ENCODE measurements around the gene FBXW7.

The FBXW7 gene

DNA sequence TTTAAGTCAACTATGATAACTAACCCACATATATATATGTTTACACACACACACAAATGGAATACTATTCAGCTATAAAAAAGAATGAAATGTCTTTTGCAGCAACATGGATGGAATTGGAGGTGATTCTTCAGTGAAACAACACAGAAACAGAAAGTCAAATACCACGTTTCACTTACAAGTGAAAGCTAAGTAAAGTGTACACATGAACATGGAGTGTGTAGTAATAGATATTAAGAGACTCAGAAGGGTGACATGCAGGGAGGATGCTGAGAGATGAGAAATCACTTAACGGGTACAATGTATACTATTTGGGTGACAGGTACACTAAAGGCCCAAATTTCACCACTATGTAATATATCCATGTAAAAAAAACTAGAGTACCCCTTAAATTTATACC is 146.5 kb downstream of the FBXW7 start:
- H3K36me3 Mint-ChIP-seq (ENCODE audit: low read depth): peaks cover 7% of the 10 kb centered on the region
- no peak overlapping the region for H3K27ac Mint-ChIP-seq
- H3K27me3 Mint-ChIP-seq (ENCODE audit: low read depth, poor library complexity): no peaks in the 10 kb centered on the region
- no peak overlapping the region for H3K4me3 Mint-ChIP-seq
- DNase-seq: no peak
- no peaks in the 10 kb centered on the region for H3K4me1 Mint-ChIP-seq
- TF ChIP-seq, protein P1, sequence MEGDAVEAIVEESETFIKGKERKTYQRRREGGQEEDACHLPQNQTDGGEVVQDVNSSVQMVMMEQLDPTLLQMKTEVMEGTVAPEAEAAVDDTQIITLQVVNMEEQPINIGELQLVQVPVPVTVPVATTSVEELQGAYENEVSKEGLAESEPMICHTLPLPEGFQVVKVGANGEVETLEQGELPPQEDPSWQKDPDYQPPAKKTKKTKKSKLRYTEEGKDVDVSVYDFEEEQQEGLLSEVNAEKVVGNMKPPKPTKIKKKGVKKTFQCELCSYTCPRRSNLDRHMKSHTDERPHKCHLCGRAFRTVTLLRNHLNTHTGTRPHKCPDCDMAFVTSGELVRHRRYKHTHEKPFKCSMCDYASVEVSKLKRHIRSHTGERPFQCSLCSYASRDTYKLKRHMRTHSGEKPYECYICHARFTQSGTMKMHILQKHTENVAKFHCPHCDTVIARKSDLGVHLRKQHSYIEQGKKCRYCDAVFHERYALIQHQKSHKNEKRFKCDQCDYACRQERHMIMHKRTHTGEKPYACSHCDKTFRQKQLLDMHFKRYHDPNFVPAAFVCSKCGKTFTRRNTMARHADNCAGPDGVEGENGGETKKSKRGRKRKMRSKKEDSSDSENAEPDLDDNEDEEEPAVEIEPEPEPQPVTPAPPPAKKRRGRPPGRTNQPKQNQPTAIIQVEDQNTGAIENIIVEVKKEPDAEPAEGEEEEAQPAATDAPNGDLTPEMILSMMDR (IDR thresholded peaks at IDR 0.05): no peak
- no peaks in the 10 kb centered on the region for H3K9me3 Mint-ChIP-seq

DNA sequence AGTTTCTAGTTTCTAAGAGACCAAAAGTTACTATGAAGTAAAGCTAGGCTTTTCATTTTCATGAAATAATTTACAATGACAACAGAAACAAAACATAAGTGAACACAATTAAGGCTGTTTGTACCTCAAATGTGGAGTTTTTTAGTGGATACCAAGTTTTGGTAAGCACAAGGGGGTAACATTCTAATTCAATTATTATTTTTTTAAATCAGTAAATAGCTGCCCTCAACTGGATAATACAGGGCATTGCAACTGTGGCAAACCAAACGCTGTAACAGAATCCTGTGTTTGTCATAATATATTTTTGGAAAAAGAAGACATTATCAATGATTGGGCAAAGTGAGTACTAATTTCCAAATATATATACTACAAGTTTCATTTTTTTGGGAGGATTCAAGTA is 150.3 kb downstream of the FBXW7 start:
- H3K27ac Mint-ChIP-seq: no peak overlapping the region
- TF ChIP-seq, protein P1 (IDR thresholded peaks at IDR 0.05): peak; percentile 64
- H3K4me1 Mint-ChIP-seq: peaks cover 5% of the 10 kb centered on the region
- no peaks in the 10 kb centered on the region for H3K9me3 Mint-ChIP-seq
- DNase-seq: no peak
- no peak overlapping the region for H3K4me3 Mint-ChIP-seq
- H3K27me3 Mint-ChIP-seq (ENCODE audit: low read depth, poor library complexity): no peaks in the 10 kb centered on the region
- no peaks in the 10 kb centered on the region for H3K36me3 Mint-ChIP-seq (ENCODE audit: low read depth)

DNA sequence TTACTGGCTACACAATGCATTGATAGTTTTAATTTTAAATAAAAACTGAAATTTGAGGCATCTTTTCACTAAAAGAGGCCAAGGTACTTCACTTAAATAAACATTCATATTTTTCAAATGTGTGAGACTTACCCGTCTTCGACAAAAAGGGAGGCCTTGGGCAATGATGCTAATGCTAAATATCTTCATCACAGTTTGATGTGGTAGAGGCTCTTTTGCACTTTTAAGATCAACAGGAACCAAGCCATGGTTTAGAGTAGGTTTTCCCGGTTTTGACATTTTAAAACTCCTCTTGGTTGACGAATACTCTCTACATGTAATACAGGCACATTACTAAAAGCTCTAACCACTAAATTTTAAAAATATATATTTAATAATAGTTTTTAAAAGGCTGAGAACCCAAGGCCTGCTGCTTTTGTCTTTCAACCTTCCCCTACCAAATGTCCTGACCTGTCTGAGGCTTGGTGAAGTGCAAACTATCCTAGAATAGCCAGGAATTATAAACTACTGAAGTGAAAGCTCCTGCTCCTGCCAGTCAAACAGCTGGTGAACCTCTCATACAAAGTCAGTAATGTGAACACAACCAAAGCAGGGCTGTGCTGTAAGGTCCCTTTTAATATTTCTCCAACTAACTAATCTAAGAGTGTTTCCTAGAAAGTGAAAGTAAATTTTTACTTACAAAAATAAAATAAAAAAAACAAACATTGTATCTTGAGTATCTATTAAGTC is 153.7 kb downstream of the FBXW7 start:
- no peak for DNase-seq
- no peaks in the 10 kb centered on the region for H3K36me3 Mint-ChIP-seq (ENCODE audit: low read depth)
- H3K4me3 Mint-ChIP-seq: no peak overlapping the region
- H3K4me1 Mint-ChIP-seq: peaks cover 5% of the 10 kb centered on the region
- H3K27me3 Mint-ChIP-seq (ENCODE audit: low read depth, poor library complexity): no peaks in the 10 kb centered on the region
- TF ChIP-seq, protein P1 (IDR thresholded peaks at IDR 0.05): no peak
- H3K9me3 Mint-ChIP-seq: no peaks in the 10 kb centered on the region
- H3K27ac Mint-ChIP-seq: peak overlapping the region; percentile 77

DNA sequence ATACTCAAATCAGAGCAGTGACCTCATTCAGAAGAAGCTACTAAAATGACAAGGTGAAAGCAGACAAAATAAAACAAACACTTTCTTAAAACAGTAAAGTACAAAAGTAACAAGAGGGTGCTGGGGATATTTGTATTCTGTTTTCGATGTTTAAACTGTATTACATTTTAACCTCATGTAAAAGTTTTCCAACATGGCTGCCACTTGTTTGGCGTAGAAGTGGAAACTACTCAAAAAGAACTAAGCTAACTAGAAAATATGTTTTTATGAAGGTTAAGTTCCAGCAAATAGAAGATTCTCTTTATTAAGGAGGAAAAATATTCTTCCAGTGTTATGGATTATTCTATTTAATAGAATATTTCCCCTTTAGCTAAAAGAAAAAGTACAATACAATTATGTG is 155.0 kb downstream of the FBXW7 start:
- Mint-ChIP-seq H3K27ac (no peak overlapping the region), H3K36me3 (ENCODE audit: low read depth) (no peaks in the 10 kb centered on the region), H3K4me1 (peaks cover 5% of the 10 kb centered on the region), H3K9me3 (no peaks in the 10 kb centered on the region), H3K27me3 (ENCODE audit: low read depth, poor library complexity) (no peaks in the 10 kb centered on the region), H3K4me3 (no peak overlapping the region)
- TF ChIP-seq, protein P1 (IDR thresholded peaks at IDR 0.05): no peak
- DNase-seq: no peak

DNA sequence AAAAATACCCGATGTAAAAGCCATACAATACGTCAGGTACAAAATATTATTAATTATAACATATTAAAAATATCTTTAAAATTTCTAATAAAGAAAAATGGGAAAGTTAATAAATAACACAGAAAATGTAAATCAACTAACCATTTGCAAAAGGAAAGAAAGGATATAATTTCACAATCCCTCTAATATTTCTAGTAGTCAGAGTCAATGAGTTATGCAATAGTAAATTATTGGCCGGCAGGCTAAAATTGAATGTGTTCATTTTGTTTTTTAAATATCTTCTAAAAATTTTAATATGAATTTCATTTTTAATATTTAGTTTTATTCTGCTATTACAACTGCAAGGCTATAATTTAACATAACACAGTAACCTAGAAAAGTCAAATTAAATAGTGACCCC is 155.7 kb downstream of the FBXW7 start:
- no peaks in the 10 kb centered on the region for H3K9me3 Mint-ChIP-seq
- H3K4me3 Mint-ChIP-seq: no peak overlapping the region
- no peak overlapping the region for H3K27ac Mint-ChIP-seq
- H3K27me3 Mint-ChIP-seq (ENCODE audit: low read depth, poor library complexity): no peaks in the 10 kb centered on the region
- H3K4me1 Mint-ChIP-seq: peaks cover 5% of the 10 kb centered on the region
- TF ChIP-seq, protein P1 (IDR thresholded peaks at IDR 0.05): no peak
- H3K36me3 Mint-ChIP-seq (ENCODE audit: low read depth): no peaks in the 10 kb centered on the region
- no peak for DNase-seq
